Measurements from ENCODE around the gene NYAP2. TPM values are rescaled to one million over a fixed set of nuclear protein-coding genes. Genes with fewer than 3 reads are reported as not detected.

NYAP2 gene
- total RNA-seq, 4 donors from 2014 or later, result 0.13 to 0.47 TPM; not detected in 2

DNA sequence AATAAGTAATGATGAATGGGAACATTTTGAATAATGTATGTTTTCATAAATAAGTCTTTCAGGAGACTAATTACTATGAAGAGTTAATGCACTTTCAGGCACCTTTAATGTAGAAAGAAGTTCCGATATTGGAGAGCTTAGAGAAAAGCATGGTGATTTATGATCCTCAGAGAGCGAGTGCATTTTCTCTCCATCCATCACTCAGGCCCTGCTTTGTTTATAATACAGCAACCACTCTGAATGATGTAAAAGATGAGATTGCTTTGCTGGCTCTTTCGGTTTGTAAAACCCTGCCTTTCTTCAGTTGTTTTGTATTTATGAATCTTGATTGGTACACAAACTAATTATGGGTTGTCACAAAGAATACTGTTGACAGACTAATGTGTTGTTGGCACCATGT is 132.0 kb downstream of the NYAP2 start:
- TF ChIP-seq, protein P1, sequence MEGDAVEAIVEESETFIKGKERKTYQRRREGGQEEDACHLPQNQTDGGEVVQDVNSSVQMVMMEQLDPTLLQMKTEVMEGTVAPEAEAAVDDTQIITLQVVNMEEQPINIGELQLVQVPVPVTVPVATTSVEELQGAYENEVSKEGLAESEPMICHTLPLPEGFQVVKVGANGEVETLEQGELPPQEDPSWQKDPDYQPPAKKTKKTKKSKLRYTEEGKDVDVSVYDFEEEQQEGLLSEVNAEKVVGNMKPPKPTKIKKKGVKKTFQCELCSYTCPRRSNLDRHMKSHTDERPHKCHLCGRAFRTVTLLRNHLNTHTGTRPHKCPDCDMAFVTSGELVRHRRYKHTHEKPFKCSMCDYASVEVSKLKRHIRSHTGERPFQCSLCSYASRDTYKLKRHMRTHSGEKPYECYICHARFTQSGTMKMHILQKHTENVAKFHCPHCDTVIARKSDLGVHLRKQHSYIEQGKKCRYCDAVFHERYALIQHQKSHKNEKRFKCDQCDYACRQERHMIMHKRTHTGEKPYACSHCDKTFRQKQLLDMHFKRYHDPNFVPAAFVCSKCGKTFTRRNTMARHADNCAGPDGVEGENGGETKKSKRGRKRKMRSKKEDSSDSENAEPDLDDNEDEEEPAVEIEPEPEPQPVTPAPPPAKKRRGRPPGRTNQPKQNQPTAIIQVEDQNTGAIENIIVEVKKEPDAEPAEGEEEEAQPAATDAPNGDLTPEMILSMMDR (IDR thresholded peaks at IDR 0.05), result no peak
- TF ChIP-seq EP300 (IDR thresholded peaks at IDR 0.05) (no peak), POLR2AphosphoS5 (IDR thresholded peaks at IDR 0.05) (no peak), POLR2A (IDR thresholded peaks at IDR 0.05) (no peak)
- no peaks in the 10 kb centered on the region for H3K4me1 ChIP-seq
- no peaks in the 10 kb centered on the region for H3K36me3 ChIP-seq
- no peak overlapping the region for H3K27ac ChIP-seq
- no peak for ATAC-seq
- no peaks in the 10 kb centered on the region for H3K27me3 ChIP-seq
- no peak overlapping the region for H3K4me3 ChIP-seq
- H3K9me3 ChIP-seq, result no peaks in the 10 kb centered on the region
- 11 to 14% methylated on average over 3 of the region's 3 CpGs for WGBS, 2 donors (ENCODE audit: low coverage in 1 of 2)

DNA sequence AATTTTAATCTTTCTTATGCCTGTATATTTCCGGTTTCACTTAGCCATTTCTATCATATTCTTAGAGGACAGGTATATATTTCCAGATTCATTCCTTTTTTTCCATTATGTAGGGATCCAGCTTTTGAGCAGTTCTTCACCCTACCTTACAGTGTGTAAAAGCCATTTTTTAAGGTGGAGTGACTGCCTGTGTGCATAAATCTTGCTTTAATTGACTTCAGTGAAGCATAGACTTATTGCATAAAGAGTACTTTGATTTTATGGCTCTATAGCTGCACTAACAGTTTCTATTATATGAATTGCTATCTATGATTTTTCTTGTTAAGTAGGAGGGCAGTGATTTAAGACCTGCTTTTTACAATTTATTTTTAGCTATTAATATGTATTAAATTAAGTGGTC is 132.6 kb downstream of the NYAP2 start:
- no peak for ATAC-seq
- WGBS, 2 donors (ENCODE audit: low coverage in 1 of 2), result 38 to 62% methylated on average over 1 of the region's 1 CpG
- no peak overlapping the region for H3K4me3 ChIP-seq

DNA sequence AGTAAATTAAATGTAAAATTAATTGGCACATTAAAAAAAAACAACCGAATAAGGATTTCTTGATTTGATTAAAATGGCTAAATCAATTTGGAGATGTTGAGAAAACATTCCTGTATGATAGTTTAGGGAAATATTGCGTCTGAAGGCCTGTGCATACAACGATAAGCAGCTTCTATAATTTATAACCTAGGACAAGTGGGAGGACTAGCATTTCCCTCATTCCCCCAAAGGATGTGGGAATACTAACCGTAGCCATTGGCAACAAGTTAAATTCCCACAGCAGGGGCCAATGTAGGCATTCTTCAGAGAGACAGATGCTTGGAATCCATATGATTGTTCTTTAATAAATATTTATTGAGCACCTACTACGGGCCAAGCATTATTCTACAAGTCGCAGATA is 134.5 kb downstream of the NYAP2 start:
- no peak overlapping the region for H3K4me3 ChIP-seq
- 49 to 55% methylated on average over 6 of the region's 6 CpGs for WGBS, 2 donors (ENCODE audit: low coverage in 1 of 2)

More for the DNA sequence above, 132.6 kb downstream of the NYAP2 start:
- Histone ChIP-seq H3K27me3 (no peaks in the 10 kb centered on the region), H3K36me3 (no peaks in the 10 kb centered on the region), H3K27ac (no peak overlapping the region), H3K9me3 (no peaks in the 10 kb centered on the region), H3K4me1 (no peaks in the 10 kb centered on the region)
- TF ChIP-seq, protein P1 (IDR thresholded peaks at IDR 0.05), result no peak

DNA sequence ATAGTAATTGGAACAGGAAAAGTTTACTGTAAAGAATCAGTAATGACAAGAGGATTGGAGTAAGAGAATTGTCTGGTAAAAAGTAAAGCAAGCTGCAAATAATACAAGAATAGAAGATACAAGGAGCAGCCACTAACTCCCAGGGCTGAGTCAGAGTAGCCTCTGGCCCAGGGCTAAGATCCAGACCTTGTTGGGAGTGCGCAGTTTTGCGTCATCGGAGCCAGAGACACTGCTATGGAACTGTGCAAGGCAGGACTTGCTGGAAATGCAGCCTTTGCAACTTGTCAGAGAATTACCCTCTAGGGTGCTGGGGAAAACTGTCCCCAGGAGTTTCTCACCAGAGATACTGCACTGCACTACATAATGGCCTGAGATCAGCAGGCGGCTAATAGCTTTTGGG is 135.2 kb downstream of the NYAP2 start:
- TF ChIP-seq, protein P1 (IDR thresholded peaks at IDR 0.05), result no peak
- no peak for TF ChIP-seq POLR2A (IDR thresholded peaks at IDR 0.05)
- TF ChIP-seq EP300 (IDR thresholded peaks at IDR 0.05), result no peak
- TF ChIP-seq POLR2AphosphoS5 (IDR thresholded peaks at IDR 0.05), result no peak
- ATAC-seq, result no peak
- 90% methylated on average over 3 of the region's 4 CpGs; no CpG with 5 or more reads in 1 of the 2 donors for WGBS, 2 donors (ENCODE audit: low coverage in 1 of 2)
- no peaks in the 10 kb centered on the region for H3K4me1 ChIP-seq
- H3K27me3 ChIP-seq, result no peaks in the 10 kb centered on the region
- H3K4me3 ChIP-seq, result no peak overlapping the region
- H3K27ac ChIP-seq, result no peak overlapping the region
- no peaks in the 10 kb centered on the region for H3K36me3 ChIP-seq
- H3K9me3 ChIP-seq, result no peaks in the 10 kb centered on the region

More for the DNA sequence above, 134.5 kb downstream of the NYAP2 start:
- H3K36me3 ChIP-seq, result no peaks in the 10 kb centered on the region
- TF ChIP-seq POLR2A (IDR thresholded peaks at IDR 0.05) (no peak), EP300 (IDR thresholded peaks at IDR 0.05) (no peak), POLR2AphosphoS5 (IDR thresholded peaks at IDR 0.05) (no peak)
- H3K27me3 ChIP-seq, result no peaks in the 10 kb centered on the region
- no peak for ATAC-seq
- H3K9me3 ChIP-seq, result no peaks in the 10 kb centered on the region
- H3K27ac ChIP-seq, result no peak overlapping the region
- no peaks in the 10 kb centered on the region for H3K4me1 ChIP-seq

DNA sequence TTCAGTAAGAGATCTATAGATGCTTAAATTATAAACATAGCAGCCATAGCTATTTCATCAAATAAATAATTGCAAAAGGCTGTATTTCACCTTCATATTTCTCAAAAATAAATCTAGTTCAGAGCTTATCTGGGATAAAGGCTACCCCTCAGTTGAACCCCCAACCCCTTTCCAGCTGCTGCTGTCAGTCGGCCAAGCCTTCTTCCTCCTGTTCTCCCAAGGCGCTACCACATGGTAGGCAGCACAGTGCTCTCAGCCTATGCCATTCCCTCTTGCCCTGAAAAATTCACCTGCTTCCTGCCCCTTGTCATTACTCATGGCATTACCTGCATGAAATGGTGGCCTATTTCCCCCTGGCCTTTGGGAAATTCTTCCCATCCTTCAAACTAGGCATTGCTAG is 136.5 kb downstream of the NYAP2 start:
- Histone ChIP-seq H3K27ac (no peak overlapping the region), H3K4me3 (no peak overlapping the region), H3K4me1 (no peaks in the 10 kb centered on the region), H3K9me3 (no peaks in the 10 kb centered on the region), H3K27me3 (no peaks in the 10 kb centered on the region), H3K36me3 (no peaks in the 10 kb centered on the region)
- WGBS, 2 donors (ENCODE audit: low coverage in 1 of 2), result 83 to 88% methylated on average over 1 to 2 of the region's 2 CpGs
- TF ChIP-seq, protein P1 (IDR thresholded peaks at IDR 0.05), result no peak
- TF ChIP-seq POLR2AphosphoS5 (IDR thresholded peaks at IDR 0.05), result no peak
- no peak for TF ChIP-seq EP300 (IDR thresholded peaks at IDR 0.05)
- no peak for TF ChIP-seq POLR2A (IDR thresholded peaks at IDR 0.05)
- ATAC-seq, result no peak

All from gastroesophageal sphincter (tissue), 4 donors.